Mesodermal cell (in vitro differentiated cells): Measurements from ENCODE around the gene KCNMB2.

Experiments used
- H3K27ac ChIP-seq: 2 replicates; pipeline ENCODE4 v1.7.0; 2013; ENCODE audit warnings: mild to moderate bottlenecking, low read depth, low read length, moderate library complexity; ENCODE audit not compliant: severe bottlenecking
- H3K36me3 ChIP-seq: 2 replicates; pipeline ENCODE4 v1.7.1; 2013; ENCODE audit warnings: mild to moderate bottlenecking, low read length, moderate library complexity; ENCODE audit not compliant: control insufficient read depth, insufficient read depth
- H3K4me1 ChIP-seq: one replicate; pipeline ENCODE4 v1.7.1; 2013; ENCODE audit warnings: mild to moderate bottlenecking, low read length; ENCODE audit not compliant: insufficient read depth, control insufficient read depth, poor library complexity, severe bottlenecking
- H3K4me3 ChIP-seq: 2 replicates; pipeline ENCODE4 v1.7.0; 2013; ENCODE audit warnings: low read length, control low read depth, mild to moderate bottlenecking; ENCODE audit not compliant: insufficient read depth, poor library complexity, severe bottlenecking; ENCODE audit errors: extremely low read depth
- H3K9me3 ChIP-seq: 2 replicates; pipeline ENCODE4 v1.7.1; 2013; ENCODE audit warnings: mild to moderate bottlenecking, low read length, moderate library complexity; ENCODE audit not compliant: control insufficient read depth
- WGBS, 2 experiments: methylation state at CpG; one replicate each; pipeline ENCODE4 v1.1.5; 2013; ENCODE audit warnings: missing lambda C conversion rate in 2 of 2; ENCODE audit not compliant: insufficient coverage in 2 of 2; 5-methylcytosine and 5-hydroxymethylcytosine counted together

KCNMB2 gene

DNA sequence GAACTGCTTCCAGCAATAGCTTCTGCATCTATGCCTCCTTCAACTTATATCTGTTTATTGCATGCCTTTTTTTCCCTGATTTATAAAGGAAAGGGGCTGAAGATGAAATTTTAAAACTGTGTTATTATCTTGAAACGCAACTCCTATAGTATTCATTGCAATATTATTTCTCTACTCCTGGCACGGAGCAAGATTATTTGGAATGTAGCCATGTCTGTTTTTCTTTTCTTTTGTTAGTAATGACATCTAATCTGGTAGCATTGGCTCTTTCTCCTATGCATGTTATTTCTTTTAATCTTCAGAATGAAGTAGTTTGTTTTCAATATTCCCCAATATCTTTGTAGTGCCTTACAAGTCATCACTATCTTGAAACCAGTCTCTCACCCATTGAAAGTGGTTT, 33.6 kb downstream of the KCNMB2 start:
- H3K9me3 ChIP-seq = no peaks in the 10 kb centered on the region
- no peaks in the 10 kb centered on the region for H3K36me3 ChIP-seq
- H3K27ac ChIP-seq = no peak overlapping the region
- H3K4me1 ChIP-seq = no peaks in the 10 kb centered on the region
- no peak overlapping the region for H3K4me3 ChIP-seq
- no CpG with 5 or more reads among the region's 2 CpGs for WGBS, 2 experiments

DNA sequence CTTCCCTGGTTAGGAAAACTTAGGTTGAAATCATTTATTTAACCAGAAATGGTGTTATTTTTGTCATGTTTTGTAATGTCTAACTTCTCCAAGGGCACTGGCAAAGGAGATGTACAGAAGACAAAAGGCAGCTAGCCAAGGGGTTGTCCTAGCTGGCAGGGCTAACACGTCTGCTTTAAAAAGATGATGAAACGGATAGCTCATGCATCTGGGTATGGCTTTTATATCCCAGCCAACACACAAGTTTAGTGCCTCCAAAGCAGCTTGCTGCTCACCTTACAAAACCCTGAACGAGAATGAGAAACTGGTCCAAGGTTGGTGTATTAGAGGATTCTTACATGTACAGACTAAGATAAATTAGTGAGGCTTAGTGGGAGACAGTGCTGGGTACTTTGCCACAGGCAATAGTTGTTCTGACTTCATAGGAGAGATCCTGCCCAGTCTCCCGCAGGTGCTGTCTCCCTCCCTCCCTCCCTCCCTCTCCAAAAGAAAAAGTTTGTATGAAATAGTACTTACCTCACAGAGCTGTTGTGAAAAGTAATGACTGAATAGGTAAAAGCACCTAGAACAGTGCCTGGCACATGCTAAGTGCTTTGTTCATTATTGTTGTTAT, 47.8 kb downstream of the KCNMB2 start:
- H3K4me3 ChIP-seq = no peak overlapping the region
- no peak overlapping the region for H3K27ac ChIP-seq
- no peaks in the 10 kb centered on the region for H3K9me3 ChIP-seq
- no peaks in the 10 kb centered on the region for H3K4me1 ChIP-seq
- H3K36me3 ChIP-seq = no peaks in the 10 kb centered on the region
- WGBS, 2 experiments = 82% methylated on average over 2 of the region's 4 CpGs; no CpG with 5 or more reads in 1 of the 2 experiments

DNA sequence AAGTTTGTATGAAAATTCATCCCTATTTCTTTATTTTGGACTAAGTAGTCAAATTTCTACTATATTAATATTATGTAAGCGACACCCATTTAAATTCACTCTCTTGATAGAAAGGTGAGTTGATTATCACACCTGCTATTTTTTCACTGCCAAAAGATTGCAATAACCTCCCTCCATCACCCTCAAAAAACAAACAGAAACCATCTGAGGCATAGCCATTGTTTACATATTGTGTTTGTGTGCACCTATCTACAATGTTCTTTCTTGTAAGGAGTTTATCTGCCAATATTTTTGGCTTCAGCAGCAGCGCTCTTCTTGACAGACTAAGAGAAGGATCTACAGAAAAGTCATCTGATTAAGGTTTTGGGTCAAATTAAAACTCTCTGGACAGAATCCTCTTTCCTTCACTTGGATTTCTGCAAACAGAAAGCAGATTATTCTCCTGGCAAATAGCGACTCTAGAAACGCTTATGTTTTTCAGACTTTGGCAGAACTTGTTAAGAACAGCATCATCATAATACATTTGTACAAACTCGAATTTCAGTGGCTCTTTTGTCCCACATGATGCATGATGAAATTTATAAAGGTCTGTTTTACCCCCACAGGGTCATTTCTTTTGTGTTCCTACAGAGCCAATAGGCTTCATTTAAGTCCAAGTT, 48.6 kb downstream of the KCNMB2 start:
- no peaks in the 10 kb centered on the region for H3K4me1 ChIP-seq
- no peaks in the 10 kb centered on the region for H3K9me3 ChIP-seq
- H3K36me3 ChIP-seq = no peaks in the 10 kb centered on the region
- H3K4me3 ChIP-seq = no peak overlapping the region
- no peak overlapping the region for H3K27ac ChIP-seq
- WGBS, 2 experiments = 86 to 100% methylated on average over 3 to 4 of the region's 5 CpGs

- H3K27ac ChIP-seq = no peak overlapping the region
- H3K4me3 ChIP-seq = no peak overlapping the region
- no peaks in the 10 kb centered on the region for H3K36me3 ChIP-seq
- no peaks in the 10 kb centered on the region for H3K4me1 ChIP-seq
- 100% methylated on average over 1 of the region's 1 CpG for WGBS, 2 experiments
- H3K9me3 ChIP-seq = no peaks in the 10 kb centered on the region
Measured at GRCh38 chr3:178585454-178585853, 49.2 kb downstream of the KCNMB2 start.

DNA sequence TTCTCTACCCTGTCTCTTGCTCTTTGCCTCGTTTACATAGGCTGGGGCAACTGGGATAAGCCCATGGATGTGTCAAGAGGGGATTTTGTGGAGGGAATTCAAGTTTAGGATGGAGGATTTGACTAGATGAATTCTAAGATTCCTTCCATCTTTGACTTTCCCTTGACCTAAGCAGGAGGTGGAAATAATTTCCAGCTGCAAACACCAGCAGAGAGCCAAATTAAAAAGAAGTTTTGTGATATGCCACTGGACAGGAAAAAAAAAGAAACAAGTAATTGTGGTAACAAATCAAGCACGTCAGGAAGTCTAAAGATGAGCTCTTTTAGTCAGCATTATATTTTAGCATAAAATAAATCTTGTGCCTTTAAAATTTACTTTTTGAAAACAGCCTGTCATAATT, 49.8 kb downstream of the KCNMB2 start:
- WGBS, 2 experiments = 67% methylated on average over 1 of the region's 2 CpGs; no CpG with 5 or more reads in 1 of the 2 experiments
- H3K4me3 ChIP-seq = no peak overlapping the region
- H3K9me3 ChIP-seq = no peaks in the 10 kb centered on the region
- no peaks in the 10 kb centered on the region for H3K4me1 ChIP-seq
- H3K27ac ChIP-seq = no peak overlapping the region
- H3K36me3 ChIP-seq = no peaks in the 10 kb centered on the region

- Histone ChIP-seq H3K27ac (no peak overlapping the region), H3K4me3 (no peak overlapping the region), H3K9me3 (no peaks in the 10 kb centered on the region), H3K4me1 (no peaks in the 10 kb centered on the region), H3K36me3 (no peaks in the 10 kb centered on the region)
- WGBS, 2 experiments = 100% methylated on average over 1 of the region's 4 CpGs
Measured at GRCh38 chr3:178588628-178589027, 52.4 kb downstream of the KCNMB2 start.

GRCh38 chr3:178593786-178594185, 57.5 kb downstream of the KCNMB2 start:
- Histone ChIP-seq H3K4me3 (no peak overlapping the region), H3K27ac (no peak overlapping the region), H3K36me3 (no peaks in the 10 kb centered on the region), H3K4me1 (no peaks in the 10 kb centered on the region), H3K9me3 (no peaks in the 10 kb centered on the region)
- WGBS, 2 experiments = 100% methylated on average over 1 of the region's 1 CpG

DNA sequence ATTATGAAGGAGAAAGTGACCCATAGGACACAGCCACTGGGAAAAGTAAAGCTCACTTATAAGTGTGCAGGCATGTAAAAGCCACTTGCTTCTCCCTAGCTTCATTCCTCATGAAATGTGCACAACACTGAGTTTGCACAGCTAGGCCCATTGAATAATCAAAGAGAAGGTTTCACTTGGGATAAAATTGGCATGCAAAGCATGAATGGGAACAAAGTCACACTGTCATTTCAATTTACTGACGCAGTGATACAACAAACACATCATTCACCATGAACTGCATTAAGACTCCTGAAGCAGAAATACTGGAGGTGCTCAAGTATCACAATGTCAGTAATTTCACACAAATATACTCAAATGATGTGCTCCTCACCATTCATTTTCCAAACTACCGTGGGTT, 61.1 kb downstream of the KCNMB2 start:
- WGBS, 2 experiments = 82 to 100% methylated on average over 1 of the region's 2 CpGs
- no peak overlapping the region for H3K4me3 ChIP-seq
- no peaks in the 10 kb centered on the region for H3K4me1 ChIP-seq
- no peaks in the 10 kb centered on the region for H3K9me3 ChIP-seq
- no peak overlapping the region for H3K27ac ChIP-seq
- H3K36me3 ChIP-seq = no peaks in the 10 kb centered on the region

- H3K27ac ChIP-seq = no peak overlapping the region
- no peaks in the 10 kb centered on the region for H3K4me1 ChIP-seq
- H3K4me3 ChIP-seq = no peak overlapping the region
- WGBS, 2 experiments = 82 to 94% methylated on average over 1 of the region's 2 CpGs
- no peaks in the 10 kb centered on the region for H3K9me3 ChIP-seq
- no peaks in the 10 kb centered on the region for H3K36me3 ChIP-seq
Measured at GRCh38 chr3:178602856-178603255, 66.6 kb downstream of the KCNMB2 start.

DNA sequence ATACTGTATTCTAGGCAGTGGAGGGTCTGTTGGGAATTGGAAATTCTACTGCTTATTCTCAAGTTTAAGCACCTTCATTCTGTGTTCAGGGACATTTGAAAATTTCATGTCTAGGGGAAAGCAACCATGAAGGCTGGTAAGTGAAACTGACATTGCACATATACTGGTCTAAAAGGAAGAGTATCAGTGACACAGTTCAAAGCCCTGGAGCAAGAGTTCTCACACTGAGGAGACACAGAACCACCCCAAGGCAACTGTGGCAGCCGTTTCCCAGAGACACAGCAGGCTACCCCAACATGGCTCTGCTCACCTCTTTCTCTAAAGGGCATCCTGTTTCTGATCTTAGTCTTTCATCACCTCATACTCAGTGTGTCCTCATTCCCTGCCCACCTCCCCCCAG, 67.5 kb downstream of the KCNMB2 start:
- H3K9me3 ChIP-seq = no peaks in the 10 kb centered on the region
- no peaks in the 10 kb centered on the region for H3K36me3 ChIP-seq
- H3K4me1 ChIP-seq = no peaks in the 10 kb centered on the region
- no peak overlapping the region for H3K4me3 ChIP-seq
- WGBS, 2 experiments = 55 to 67% methylated on average over 1 of the region's 1 CpG
- H3K27ac ChIP-seq = no peak overlapping the region

DNA sequence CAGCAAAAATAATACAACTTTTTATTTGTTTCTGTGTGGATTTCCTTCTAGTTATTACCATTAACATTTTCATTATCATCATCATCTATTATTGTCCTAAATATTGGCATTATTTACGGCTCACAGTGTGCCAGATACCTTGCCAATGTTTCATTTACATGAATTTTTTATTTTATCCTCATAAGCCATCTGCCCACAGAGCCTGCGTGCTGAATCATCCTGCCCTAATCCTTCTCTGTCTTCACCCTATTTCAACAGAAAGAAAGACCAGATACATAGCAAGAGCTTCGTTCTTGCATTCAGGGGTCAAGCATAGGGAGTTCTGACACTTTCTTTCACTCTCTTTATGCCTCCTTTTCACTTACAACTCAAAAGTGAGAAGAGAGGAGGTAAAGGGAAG, 82.0 kb downstream of the KCNMB2 start:
- no peaks in the 10 kb centered on the region for H3K9me3 ChIP-seq
- H3K36me3 ChIP-seq = no peaks in the 10 kb centered on the region
- H3K27ac ChIP-seq = no peak overlapping the region
- H3K4me3 ChIP-seq = no peak overlapping the region
- 85 to 89% methylated on average over 2 of the region's 3 CpGs for WGBS, 2 experiments
- H3K4me1 ChIP-seq = no peaks in the 10 kb centered on the region
